Panc1 (cell line): Measurements from ENCODE around the gene LRRC31.

Experiments
- CTCF ChIP-seq: fragments of 450-650 bp; IDR thresholded peaks from 2 replicates; pipeline ENCODE4 v1.5.1; 2017; ENCODE audit warnings: mild to moderate bottlenecking
- POLR2AphosphoS5 ChIP-seq: IDR thresholded peaks from 2 replicates; pipeline ENCODE4 v1.6.1; 2012; ENCODE audit warnings: mild to moderate bottlenecking, low read depth, low read length, moderate library complexity
- REST ChIP-seq, 2 experiments: IDR thresholded peaks; 2 replicates each; pipeline ENCODE4 v1.6.1; 2011 to 2012; ENCODE audit warnings: low read depth in 2 of 2, control low read depth in 1 of 2, low read length in 1 of 2, mild to moderate bottlenecking in 1 of 2, moderate library complexity in 1 of 2; ENCODE audit not compliant: insufficient read depth in 1 of 2
- TCF7L2 ChIP-seq: IDR thresholded peaks from 2 replicates; pipeline ENCODE4 v1.6.1; 2011; ENCODE audit warnings: mild to moderate bottlenecking, low read depth, low read length, inconsistent platforms

- TF ChIP-seq CTCF (no peak), REST (IDR thresholded peaks at IDR 0.05; ENCODE audit: insufficient read depth in 1 of 2, low read depth in 2 of 2, low read length in 1 of 2) (no peak), POLR2AphosphoS5 (no peak), TCF7L2 (no peak)
Observed at GRCh38 chr3:169809230-169809795, 60.4 kb downstream of the LRRC31 start.
